OCI-LY1 (cell line): Measurements from ENCODE around the gene LY6G5C.

Source experiments
- CTCF ChIP-seq: fragments of 200-600 bp; sonication (generic), shearing (Covaris generic); IDR thresholded peaks from 2 replicates; pipeline ENCODE4 v1.5.1; 2017; ENCODE audit warnings: mild to moderate bottlenecking, antibody characterized with exemption, low read length, moderate library complexity, mixed read lengths
- EZH2 ChIP-seq: fragments of 200-600 bp; sonication (generic), shearing (Covaris generic); IDR thresholded peaks from 2 replicates; pipeline ENCODE4 v1.8.0; 2017; ENCODE audit warnings: borderline replicate concordance, mixed run types, mild to moderate bottlenecking, antibody characterized with exemption, low read length, moderate library complexity, mixed read lengths

- TF ChIP-seq CTCF (no peak), EZH2 (no peak)
These were observed 4.0 kb downstream of the LY6G5C start for GRCh38 chr6:31676904-31677303.
